Liver (tissue), 9 donors: ENCODE data around the gene MYCBPAP. TPM values are rescaled to one million over a fixed set of nuclear protein-coding genes. Genes with fewer than 3 reads are reported as not detected.

Source experiments
- DNase-seq: peaks from one replicate; pipeline ENCODE4 v3.0.0-alpha.2; 2017; ENCODE audit warnings: low spot score
- H3K27ac ChIP-seq, 2 donors: one replicate each; pipeline ENCODE4 v1.7.0; 2013; ENCODE audit warnings: inconsistent platforms in 2 of 2, low read length in 2 of 2, control low read depth in 1 of 2, low read depth in 1 of 2, mild to moderate bottlenecking in 1 of 2
- H3K27me3 ChIP-seq, 4 donors: one replicate each; pipeline versions ENCODE4 v1.6.1 to v1.7.0; 2013; ENCODE audit warnings: low read length in 3 of 4, inconsistent platforms in 1 of 4, mild to moderate bottlenecking in 1 of 4, moderate library complexity in 1 of 4; ENCODE audit not compliant: control insufficient read depth in 4 of 4, insufficient read depth in 4 of 4
- H3K36me3 ChIP-seq, 4 donors: one replicate each; pipeline versions ENCODE4 v1.6.1 to v1.7.0; 2013; ENCODE audit warnings: low read length in 3 of 4, mild to moderate bottlenecking in 3 of 4, low read depth in 1 of 4, moderate library complexity in 1 of 4; ENCODE audit not compliant: control insufficient read depth in 4 of 4, insufficient read depth in 3 of 4
- H3K4me1 ChIP-seq, 4 donors: one replicate each; pipeline versions ENCODE4 v1.6.1 to v1.7.0; 2013; ENCODE audit warnings: low read length in 3 of 4, mild to moderate bottlenecking in 3 of 4, moderate library complexity in 1 of 4; ENCODE audit not compliant: control insufficient read depth in 4 of 4, insufficient read depth in 4 of 4
- H3K4me3 ChIP-seq, 3 donors: one replicate each; pipeline versions ENCODE4 v1.6.1 to v1.7.0; 2013; ENCODE audit warnings: low read length in 3 of 3, control low read depth in 1 of 3, low read depth in 1 of 3, mild to moderate bottlenecking in 1 of 3
- H3K9ac ChIP-seq, 2 donors: one replicate each; pipeline ENCODE4 v1.7.0; 2013; ENCODE audit warnings: low read length in 2 of 2, mild to moderate bottlenecking in 2 of 2, moderate library complexity in 2 of 2, control low read depth in 1 of 2, low read depth in 1 of 2
- H3K9me3 ChIP-seq, 4 donors: one replicate each; pipeline versions ENCODE4 v1.6.1 to v1.7.0; 2013; ENCODE audit warnings: low read length in 3 of 4; ENCODE audit not compliant: control insufficient read depth in 4 of 4
- ATF3 ChIP-seq: IDR thresholded peaks from 2 replicates; pipeline ENCODE4 v1.6.1; 2016; ENCODE audit warnings: antibody characterized with exemption
- EGR1 ChIP-seq, 2 donors: IDR thresholded peaks; 2 replicates each; pipeline ENCODE4 v1.6.1; 2016 to 2018; ENCODE audit warnings: antibody characterized with exemption in 2 of 2, low read depth in 2 of 2
- FOXA1 ChIP-seq: IDR thresholded peaks from 2 replicates; pipeline ENCODE4 v1.6.1; 2016; ENCODE audit warnings: antibody characterized with exemption
- FOXA2 ChIP-seq: IDR thresholded peaks from 2 replicates; pipeline ENCODE4 v1.6.1; 2016; ENCODE audit warnings: antibody characterized with exemption
- HNF4A ChIP-seq, 2 donors: conservative IDR thresholded peaks; 2 replicates each; pipeline ENCODE4 v1.6.1; 2016; ENCODE audit warnings: antibody characterized with exemption in 2 of 2, mild to moderate bottlenecking in 2 of 2
- HNF4G ChIP-seq: IDR thresholded peaks from 2 replicates; pipeline ENCODE4 v1.6.1; 2016; ENCODE audit warnings: antibody characterized with exemption
- JUND ChIP-seq, 2 donors: IDR thresholded peaks; 2 replicates each; pipeline ENCODE4 v1.6.1; 2016; ENCODE audit warnings: antibody characterized with exemption in 2 of 2
- MAX ChIP-seq: IDR thresholded peaks from 2 replicates; pipeline ENCODE4 v1.6.1; 2016; ENCODE audit warnings: antibody characterized with exemption
- NR2F2 ChIP-seq: IDR thresholded peaks from 2 replicates; pipeline ENCODE4 v1.6.1; 2016; ENCODE audit warnings: antibody characterized with exemption
- RAD21 ChIP-seq, 2 donors: IDR thresholded peaks; 2 replicates each; pipeline ENCODE4 v1.6.1; 2016; ENCODE audit warnings: antibody characterized with exemption in 2 of 2, mild to moderate bottlenecking in 2 of 2
- REST ChIP-seq: IDR thresholded peaks from 2 replicates; pipeline ENCODE4 v1.6.1; 2016; ENCODE audit warnings: antibody characterized with exemption, mild to moderate bottlenecking
- RXRA ChIP-seq, 2 donors: IDR thresholded peaks; 2 replicates each; pipeline ENCODE4 v1.6.1; 2017 to 2018; ENCODE audit warnings: antibody characterized with exemption in 2 of 2, mild to moderate bottlenecking in 1 of 2
- SP1 ChIP-seq: IDR thresholded peaks from 2 replicates; pipeline ENCODE4 v1.6.1; 2018; ENCODE audit warnings: antibody characterized with exemption, mild to moderate bottlenecking
- TAF1 ChIP-seq: conservative IDR thresholded peaks from 2 replicates; pipeline ENCODE4 v1.6.1; 2016; ENCODE audit warnings: antibody characterized with exemption, mild to moderate bottlenecking
- YY1 ChIP-seq: IDR thresholded peaks from 2 replicates; pipeline ENCODE4 v1.6.1; 2016; ENCODE audit warnings: antibody characterized with exemption, mild to moderate bottlenecking
- ZBTB33 ChIP-seq: IDR thresholded peaks from 2 replicates; pipeline ENCODE4 v1.6.1; 2016; ENCODE audit warnings: antibody characterized with exemption
- WGBS: extraction: QIAGEN DNeasy Blood & Tissue Kit; methylation state at CpG from one replicate; pipeline ENCODE4 v1.1.7; 2013; 5-methylcytosine and 5-hydroxymethylcytosine counted together
- polyA plus RNA-seq, 2 donors: library from polyadenylated mRNA; stranded (reverse) in 1 of 2; unstranded in 1 of 2; fragments of 200-250 nt in 1 of 2; fragments of >200 nt in 1 of 2; fragmentation: Nextera tagmentation in 1 of 2; extraction: Ambion mirVana in 1 of 2; gene quantifications; one replicate each; pipeline versions ENCODE4 v1.2.1 to v1.2.3, GENCODE V29; 2013 to 2015
- total RNA-seq, 2 donors: library from RNA; depleted of rRNA; stranded (reverse); fragments of >200 nt; gene quantifications; one replicate each; pipeline ENCODE4 v1.2.3, GENCODE V29; 2014
- TF ChIP-seq, protein P1 (sequence below): fragments of 150-350 bp; IDR thresholded peaks from 2 replicates; pipeline ENCODE4 v1.5.1; 2017; ENCODE audit warnings: improper control_type of control experiment, low read depth, low read length; ENCODE audit not compliant: missing input control
- donor health status: healthy.
- donor health status: healthy.
- donor health status: healthy.
- donor health status: healthy.
- donor health status: healthy.

MYCBPAP gene
- total and polyA plus RNA-seq, 4 donors = 0.23 to 0.25 TPM; not detected in 2

GRCh38 chr17:50464736-50465135 lies 43.5 kb upstream of the MYCBPAP start (continued):
- TF ChIP-seq, protein P1, sequence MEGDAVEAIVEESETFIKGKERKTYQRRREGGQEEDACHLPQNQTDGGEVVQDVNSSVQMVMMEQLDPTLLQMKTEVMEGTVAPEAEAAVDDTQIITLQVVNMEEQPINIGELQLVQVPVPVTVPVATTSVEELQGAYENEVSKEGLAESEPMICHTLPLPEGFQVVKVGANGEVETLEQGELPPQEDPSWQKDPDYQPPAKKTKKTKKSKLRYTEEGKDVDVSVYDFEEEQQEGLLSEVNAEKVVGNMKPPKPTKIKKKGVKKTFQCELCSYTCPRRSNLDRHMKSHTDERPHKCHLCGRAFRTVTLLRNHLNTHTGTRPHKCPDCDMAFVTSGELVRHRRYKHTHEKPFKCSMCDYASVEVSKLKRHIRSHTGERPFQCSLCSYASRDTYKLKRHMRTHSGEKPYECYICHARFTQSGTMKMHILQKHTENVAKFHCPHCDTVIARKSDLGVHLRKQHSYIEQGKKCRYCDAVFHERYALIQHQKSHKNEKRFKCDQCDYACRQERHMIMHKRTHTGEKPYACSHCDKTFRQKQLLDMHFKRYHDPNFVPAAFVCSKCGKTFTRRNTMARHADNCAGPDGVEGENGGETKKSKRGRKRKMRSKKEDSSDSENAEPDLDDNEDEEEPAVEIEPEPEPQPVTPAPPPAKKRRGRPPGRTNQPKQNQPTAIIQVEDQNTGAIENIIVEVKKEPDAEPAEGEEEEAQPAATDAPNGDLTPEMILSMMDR = no peak

- WGBS = 79% methylated on average over 6 of the region's 6 CpGs
- no peaks in the 10 kb centered on the region for H3K27me3 ChIP-seq
- H3K36me3 ChIP-seq = peaks cover 0 to 7% (median 0%) of the 10 kb centered on the region in 4 donors
- no peak overlapping the region for H3K4me3 ChIP-seq
- no peak overlapping the region for H3K27ac ChIP-seq
- H3K9ac ChIP-seq = no peak overlapping the region
- TF ChIP-seq FOXA2 (no peak), ZBTB33 (no peak), JUND (IDR thresholded peaks at IDR 0.05) (no peak), RXRA (IDR thresholded peaks at IDR 0.05) (no peak), HNF4G (no peak), HNF4A (conservative IDR thresholded peaks at IDR 0.05) (no peak)
- TF ChIP-seq, protein P1 = no peak
- no peak for DNase-seq
- H3K9me3 ChIP-seq = no peaks in the 10 kb centered on the region
- peaks cover 24 to 66% (median 46%) of the 10 kb centered on the region in 4 donors for H3K4me1 ChIP-seq
These were observed 43.1 kb upstream of the MYCBPAP start for GRCh38 chr17:50465171-50465570.

- H3K36me3 ChIP-seq = peaks cover 0 to 7% (median 0%) of the 10 kb centered on the region in 4 donors
- no peak for TF ChIP-seq FOXA1
- no peak for TF ChIP-seq RAD21 (IDR thresholded peaks at IDR 0.05)
- no peak for TF ChIP-seq JUND (IDR thresholded peaks at IDR 0.05)
- no peak for TF ChIP-seq HNF4A (conservative IDR thresholded peaks at IDR 0.05)
- no peak for TF ChIP-seq MAX
- TF ChIP-seq HNF4G = no peak
- TF ChIP-seq FOXA2 = no peak
- TF ChIP-seq TAF1 = no peak
- no peak for TF ChIP-seq ATF3
- TF ChIP-seq SP1 = no peak
- no peak for TF ChIP-seq EGR1 (IDR thresholded peaks at IDR 0.05; ENCODE audit: low read depth in 2 of 2)
- no peak for TF ChIP-seq RXRA (IDR thresholded peaks at IDR 0.05)
- TF ChIP-seq REST = no peak
- TF ChIP-seq YY1 = no peak
- no peak for TF ChIP-seq NR2F2
- TF ChIP-seq, protein P1 = no peak
- H3K27ac ChIP-seq = no peak overlapping the region
- no peaks in the 10 kb centered on the region for H3K27me3 ChIP-seq
- no peak overlapping the region for H3K4me3 ChIP-seq
- WGBS = 96% methylated on average over 9 of the region's 9 CpGs
- no peak overlapping the region for H3K9ac ChIP-seq
- DNase-seq = no peak
- no peaks in the 10 kb centered on the region for H3K9me3 ChIP-seq
- H3K4me1 ChIP-seq = peaks cover 24 to 70% (median 48%) of the 10 kb centered on the region in 4 donors
These were observed 42.6 kb upstream of the MYCBPAP start for GRCh38 chr17:50465635-50466034.
